Measurements from ENCODE around the gene SH3BGRL. TPM values are rescaled to one million over a fixed set of nuclear protein-coding genes. Genes with fewer than 3 reads are reported as not detected.

The SH3BGRL gene
- total RNA-seq, 4 donors from 2014 or later = 29.9 to 111 (median 73.9) TPM

GRCh38 chrX:81208916-81209315 lies 7.0 kb downstream of the SH3BGRL start:
- H3K27me3 ChIP-seq = no peaks in the 10 kb centered on the region
- H3K27ac ChIP-seq = no peak overlapping the region
- TF ChIP-seq CTCF (IDR thresholded peaks at IDR 0.05) (no peak), POLR2A (IDR thresholded peaks at IDR 0.05) (no peak)
- H3K36me3 ChIP-seq = no peaks in the 10 kb centered on the region
- no peak for DNase-seq
- H3K9me3 ChIP-seq = no peaks in the 10 kb centered on the region
- intact Hi-C loops (cut with DNase I) = no loop called here
- 70 to 87% methylated on average over 8 of the region's 8 CpGs for WGBS, 2 donors
- H3K4me1 ChIP-seq = peaks cover 0 to 17% (median 0%) of the 10 kb centered on the region in 3 donors
- no peak overlapping the region for H3K4me3 ChIP-seq

GRCh38 chrX:81215685-81216084 lies 13.8 kb downstream of the SH3BGRL start:
- intact Hi-C loops (cut with DNase I) = no loop called here
- no peaks in the 10 kb centered on the region for H3K27me3 ChIP-seq
- H3K27ac ChIP-seq = no peak overlapping the region
- H3K36me3 ChIP-seq = no peaks in the 10 kb centered on the region
- H3K4me3 ChIP-seq = no peak overlapping the region
- no peak for DNase-seq
- TF ChIP-seq CTCF (IDR thresholded peaks at IDR 0.05) = no peak
- no peaks in the 10 kb centered on the region for H3K9me3 ChIP-seq
- H3K4me1 ChIP-seq = no peaks in the 10 kb centered on the region
- 23 to 44% methylated on average over 1 of the region's 1 CpG for WGBS, 2 donors

- TF ChIP-seq POLR2A (IDR thresholded peaks at IDR 0.05) (no peak), CTCF (IDR thresholded peaks at IDR 0.05) (no peak)
- Histone ChIP-seq H3K36me3 (no peaks in the 10 kb centered on the region), H3K4me3 (no peak overlapping the region), H3K4me1 (no peaks in the 10 kb centered on the region), H3K9me3 (no peaks in the 10 kb centered on the region), H3K27me3 (no peaks in the 10 kb centered on the region), H3K27ac (no peak overlapping the region)
- DNase-seq = no peak
- 83 to 100% methylated on average over 1 to 2 of the region's 3 CpGs for WGBS, 2 donors
- intact Hi-C loops (cut with DNase I) = no loop called here
Observed at GRCh38 chrX:81229229-81229628, 27.3 kb downstream of the SH3BGRL start.

GRCh38 chrX:81229901-81230300 lies 28.0 kb downstream of the SH3BGRL start:
- intact Hi-C loops (cut with DNase I) = no loop called here
- Histone ChIP-seq H3K9me3 (no peaks in the 10 kb centered on the region), H3K27me3 (no peaks in the 10 kb centered on the region), H3K36me3 (no peaks in the 10 kb centered on the region), H3K27ac (no peak overlapping the region), H3K4me1 (no peaks in the 10 kb centered on the region), H3K4me3 (no peak overlapping the region)
- DNase-seq = no peak
- no peak for TF ChIP-seq CTCF (IDR thresholded peaks at IDR 0.05)
- TF ChIP-seq POLR2A (IDR thresholded peaks at IDR 0.05) = no peak
- 83 to 100% methylated on average over 2 of the region's 2 CpGs for WGBS, 2 donors

GRCh38 chrX:81231476-81231875 lies 29.6 kb downstream of the SH3BGRL start:
- TF ChIP-seq POLR2A (IDR thresholded peaks at IDR 0.05) (no peak), CTCF (IDR thresholded peaks at IDR 0.05) (no peak)
- intact Hi-C loops (cut with DNase I) = no loop called here
- Histone ChIP-seq H3K36me3 (no peaks in the 10 kb centered on the region), H3K27me3 (no peaks in the 10 kb centered on the region), H3K4me3 (no peak overlapping the region), H3K4me1 (peaks cover 0 to 6% (median 0%) of the 10 kb centered on the region in 3 donors), H3K27ac (no peak overlapping the region), H3K9me3 (no peaks in the 10 kb centered on the region)
- DNase-seq = no peak
- 44 to 50% methylated on average over 1 of the region's 1 CpG for WGBS, 2 donors
